ENCODE measurements around the gene SARS2. TPM values are rescaled to one million over a fixed set of nuclear protein-coding genes. Genes with fewer than 3 reads are reported as not detected.
A peak's percentile ranks its signal among the peaks of the same experiment; 100 is the strongest.

SARS2 gene
- total RNA-seq, 2 experiments from 2014 or later = 43.4 to 48.6 TPM

- ChIA-PET CTCF (interaction anchor here (1.0 kb wide), 1 partner anchor 28 kb away, joined by 3 read pairs; no protein-coding TSS in a partner anchor), POLR2A (no interaction called here)
- Mint-ChIP-seq H3K4me3 (no peak overlapping the region), H3K9me3 (no peaks in the 10 kb centered on the region), H3K27ac (no peak overlapping the region), H3K4me1 (ENCODE audit: low read depth) (peaks cover 13% of the 10 kb centered on the region), H3K27me3 (no peaks in the 10 kb centered on the region), H3K36me3 (ENCODE audit: low read depth) (peaks cover 2% of the 10 kb centered on the region)
- DNase-seq (no peak), ATAC-seq (no peak)
- intact Hi-C loops (cut with micrococcal nuclease) = no loop called here
- TF ChIP-seq CTCF (IDR thresholded peaks at IDR 0.05) = no peak
Observed at GRCh38 chr19:38915329-38916321, 14.9 kb downstream of the SARS2 start.

- DNase-seq = no peak
- Mint-ChIP-seq H3K4me3 (no peak overlapping the region), H3K9me3 (no peaks in the 10 kb centered on the region), H3K36me3 (ENCODE audit: low read depth) (peaks cover 4% of the 10 kb centered on the region), H3K27me3 (no peaks in the 10 kb centered on the region), H3K27ac (no peak overlapping the region), H3K4me1 (ENCODE audit: low read depth) (peaks cover 16% of the 10 kb centered on the region)
- no peak for ATAC-seq
- TF ChIP-seq CTCF (IDR thresholded peaks at IDR 0.05) = no peak
- ChIA-PET POLR2A (interaction anchor here (0.6 kb wide), 1 partner anchor 50 kb away, joined by 4 read pairs; no protein-coding TSS in a partner anchor), CTCF (interaction anchor here (1.3 kb wide), 1 partner anchor 16 kb away, joined by 6 read pairs; the partner anchor contains the start of genes MRPS12 and SARS2)
- intact Hi-C loops (cut with micrococcal nuclease) = no loop called here
Observed at GRCh38 chr19:38913958-38914357, 16.6 kb downstream of the SARS2 start.

GRCh38 chr19:38912600-38913514 is 17.7 kb downstream of the SARS2 start:
- peak; percentile 45 for DNase-seq
- H3K4me1 Mint-ChIP-seq (ENCODE audit: low read depth) = peaks cover 22% of the 10 kb centered on the region
- H3K9me3 Mint-ChIP-seq = no peaks in the 10 kb centered on the region
- ATAC-seq = peak; percentile 59
- CTCF ChIA-PET = interaction anchor here (1.3 kb wide), 1 partner anchor 17 kb away, joined by 6 read pairs; the partner anchor contains the start of genes MRPS12 and SARS2
- POLR2A ChIA-PET = interaction anchor here (0.8 to 1.5 kb wide), 2 partner anchors 12 kb away, joined by 5 to 6 read pairs; partner anchors contain the start of gene NFKBIB
- intact Hi-C loops (cut with micrococcal nuclease) = no loop called here
- no peak for TF ChIP-seq CTCF (IDR thresholded peaks at IDR 0.05)
- H3K36me3 Mint-ChIP-seq (ENCODE audit: low read depth) = peaks cover 11% of the 10 kb centered on the region
- no peaks in the 10 kb centered on the region for H3K27me3 Mint-ChIP-seq
- H3K27ac Mint-ChIP-seq = no peak overlapping the region
- no peak overlapping the region for H3K4me3 Mint-ChIP-seq

- TF ChIP-seq CTCF (IDR thresholded peaks at IDR 0.05) = no peak
Observed at GRCh38 chr19:38911388-38912001, 19.1 kb downstream of the SARS2 start.

More at GRCh38 chr19:38911388-38912001, 19.1 kb downstream of the SARS2 start:
- ATAC-seq (no peak), DNase-seq (no peak)
- Mint-ChIP-seq H3K36me3 (ENCODE audit: low read depth) (peaks cover 23% of the 10 kb centered on the region), H3K9me3 (no peaks in the 10 kb centered on the region), H3K27ac (no peak overlapping the region), H3K4me1 (ENCODE audit: low read depth) (peaks cover 26% of the 10 kb centered on the region), H3K4me3 (no peak overlapping the region), H3K27me3 (no peaks in the 10 kb centered on the region)
- POLR2A ChIA-PET = interaction anchor here (1.5 kb wide), 1 partner anchor 11 kb away, joined by 6 read pairs; the partner anchor contains the start of gene NFKBIB
- CTCF ChIA-PET = no interaction called here
- intact Hi-C loops (cut with micrococcal nuclease) = no loop called here
